Suprapubic skin (tissue), 3 donors: Measurements from ENCODE around the gene AMPD2.

Experiments used
- POLR2A ChIP-seq, 2 donors: fragments of 450-650 bp; IDR thresholded peaks; one replicate each; pipeline ENCODE4 v1.6.1; 2017; ENCODE audit warnings: antibody characterized with exemption in 2 of 2, mild to moderate bottlenecking in 2 of 2, moderate library complexity in 2 of 2
- TF ChIP-seq, protein P1 (sequence below), 2 donors: fragments of 200-600 bp in 1 of 2; fragments of 450-650 bp in 1 of 2; sonication (generic) in 1 of 2; IDR thresholded peaks; one replicate each; pipeline ENCODE4 v1.5.1; 2016 to 2019; ENCODE audit warnings: antibody characterized with exemption in 2 of 2, mild to moderate bottlenecking in 1 of 2, moderate library complexity in 1 of 2

DNA sequence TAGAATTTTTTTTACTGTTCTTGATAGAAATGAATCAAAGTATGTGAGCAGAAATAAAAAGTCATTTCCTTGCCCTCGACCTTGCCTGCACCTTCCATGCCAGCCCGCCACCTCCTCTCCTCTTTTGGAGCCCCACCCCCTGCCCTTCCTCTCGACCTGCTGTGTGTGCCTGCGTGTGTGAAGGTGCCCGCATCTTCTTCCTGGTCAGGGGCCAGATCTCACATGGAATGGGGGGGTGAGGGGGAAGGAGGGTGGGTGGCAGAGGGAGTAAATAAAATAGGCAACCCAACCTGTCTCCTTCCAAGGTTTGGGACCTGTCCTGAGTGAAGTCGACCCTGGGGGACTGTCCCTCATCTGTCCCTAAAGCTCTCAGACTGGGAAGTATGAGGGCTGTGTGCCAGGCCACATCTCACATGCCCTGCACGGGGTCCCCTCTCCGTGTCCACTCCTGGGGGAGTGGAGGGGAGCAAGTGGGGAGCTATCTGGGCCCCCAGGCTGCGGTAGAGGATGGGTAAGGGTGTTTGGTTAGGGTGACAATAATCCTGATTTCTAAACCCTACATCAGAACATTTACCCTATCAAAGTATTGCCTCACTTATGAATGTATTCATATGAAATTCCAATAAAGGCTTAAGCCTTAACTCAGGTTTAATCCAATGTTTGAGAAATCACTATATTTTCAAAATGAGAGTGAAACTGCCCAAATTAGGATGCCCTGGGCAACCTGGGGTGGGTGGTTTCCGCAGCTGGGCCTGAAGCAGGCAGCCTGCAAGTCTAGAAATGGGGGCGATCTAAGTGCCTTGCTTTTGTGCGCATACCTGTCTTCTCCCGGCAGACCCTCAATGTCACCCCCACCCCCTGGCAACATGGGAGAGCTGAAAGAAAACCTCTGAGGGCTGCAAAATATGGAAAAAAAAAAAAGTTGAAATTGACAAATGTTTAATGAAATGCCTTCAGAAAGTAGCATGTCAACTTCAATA, 15.4 kb downstream of the AMPD2 start:
- TF ChIP-seq, protein P1, sequence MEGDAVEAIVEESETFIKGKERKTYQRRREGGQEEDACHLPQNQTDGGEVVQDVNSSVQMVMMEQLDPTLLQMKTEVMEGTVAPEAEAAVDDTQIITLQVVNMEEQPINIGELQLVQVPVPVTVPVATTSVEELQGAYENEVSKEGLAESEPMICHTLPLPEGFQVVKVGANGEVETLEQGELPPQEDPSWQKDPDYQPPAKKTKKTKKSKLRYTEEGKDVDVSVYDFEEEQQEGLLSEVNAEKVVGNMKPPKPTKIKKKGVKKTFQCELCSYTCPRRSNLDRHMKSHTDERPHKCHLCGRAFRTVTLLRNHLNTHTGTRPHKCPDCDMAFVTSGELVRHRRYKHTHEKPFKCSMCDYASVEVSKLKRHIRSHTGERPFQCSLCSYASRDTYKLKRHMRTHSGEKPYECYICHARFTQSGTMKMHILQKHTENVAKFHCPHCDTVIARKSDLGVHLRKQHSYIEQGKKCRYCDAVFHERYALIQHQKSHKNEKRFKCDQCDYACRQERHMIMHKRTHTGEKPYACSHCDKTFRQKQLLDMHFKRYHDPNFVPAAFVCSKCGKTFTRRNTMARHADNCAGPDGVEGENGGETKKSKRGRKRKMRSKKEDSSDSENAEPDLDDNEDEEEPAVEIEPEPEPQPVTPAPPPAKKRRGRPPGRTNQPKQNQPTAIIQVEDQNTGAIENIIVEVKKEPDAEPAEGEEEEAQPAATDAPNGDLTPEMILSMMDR (IDR thresholded peaks at IDR 0.05) = no peak
- TF ChIP-seq POLR2A (IDR thresholded peaks at IDR 0.05) = no peak
